Measurements from ENCODE around the gene OSBPL6.
"Not testable (repeated sequence)": the region's sequence is repeated elsewhere in the genome, so short reads cannot be mapped to it uniquely, and the experiment has no call there.

DNA sequence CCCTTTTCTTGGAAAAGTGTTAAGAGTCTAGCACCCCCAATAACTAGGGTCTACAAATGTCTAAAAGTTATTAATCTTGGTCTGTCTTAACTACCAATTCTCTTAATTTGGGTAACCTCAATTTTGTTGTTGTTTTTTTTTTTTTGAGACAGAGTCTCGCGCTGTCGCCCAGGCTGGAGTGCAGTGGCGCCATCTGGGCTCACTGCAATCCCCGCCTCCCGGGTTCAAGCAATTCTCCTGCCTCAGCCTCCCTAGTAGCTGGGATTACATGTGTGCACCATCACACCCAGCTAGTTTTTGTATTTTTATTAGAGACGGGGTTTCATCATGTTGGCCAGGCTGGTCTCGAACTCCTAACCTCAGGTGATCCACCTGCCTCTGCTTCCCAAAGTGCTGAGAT lies 218.1 kb downstream of the OSBPL6 start:
- TF ChIP-seq POLR2A (IDR thresholded peaks at IDR 0.05): not testable (repeated sequence)
- TF ChIP-seq, protein P1, sequence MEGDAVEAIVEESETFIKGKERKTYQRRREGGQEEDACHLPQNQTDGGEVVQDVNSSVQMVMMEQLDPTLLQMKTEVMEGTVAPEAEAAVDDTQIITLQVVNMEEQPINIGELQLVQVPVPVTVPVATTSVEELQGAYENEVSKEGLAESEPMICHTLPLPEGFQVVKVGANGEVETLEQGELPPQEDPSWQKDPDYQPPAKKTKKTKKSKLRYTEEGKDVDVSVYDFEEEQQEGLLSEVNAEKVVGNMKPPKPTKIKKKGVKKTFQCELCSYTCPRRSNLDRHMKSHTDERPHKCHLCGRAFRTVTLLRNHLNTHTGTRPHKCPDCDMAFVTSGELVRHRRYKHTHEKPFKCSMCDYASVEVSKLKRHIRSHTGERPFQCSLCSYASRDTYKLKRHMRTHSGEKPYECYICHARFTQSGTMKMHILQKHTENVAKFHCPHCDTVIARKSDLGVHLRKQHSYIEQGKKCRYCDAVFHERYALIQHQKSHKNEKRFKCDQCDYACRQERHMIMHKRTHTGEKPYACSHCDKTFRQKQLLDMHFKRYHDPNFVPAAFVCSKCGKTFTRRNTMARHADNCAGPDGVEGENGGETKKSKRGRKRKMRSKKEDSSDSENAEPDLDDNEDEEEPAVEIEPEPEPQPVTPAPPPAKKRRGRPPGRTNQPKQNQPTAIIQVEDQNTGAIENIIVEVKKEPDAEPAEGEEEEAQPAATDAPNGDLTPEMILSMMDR (IDR thresholded peaks at IDR 0.05): not testable (repeated sequence)
